ENCODE data around the gene FAM171A2. TPM values are rescaled to one million over a fixed set of nuclear protein-coding genes. Genes with fewer than 3 reads are reported as not detected.
A peak's percentile ranks its signal among the peaks of the same experiment; 100 is the strongest.

Gene FAM171A2
- polyA plus RNA-seq, 1 experiment: 2.3 TPM

GRCh38 chr17:44355642-44356099 lies 8.0 kb downstream of the FAM171A2 start:
- Histone ChIP-seq H3K27me3 (ENCODE audit: control insufficient read depth, insufficient read depth, low read length) (no peaks in the 10 kb centered on the region), H3K36me3 (ENCODE audit: control insufficient read depth, insufficient read depth, low read length) (peaks cover 14% of the 10 kb centered on the region), H3K4me3 (ENCODE audit: low read depth, low read length) (no peak overlapping the region)
- CTCF ChIA-PET: interaction anchor here (1.0 to 1.9 kb wide), 2 partner anchors 9 to 10 kb away, joined by 3 to 9 read pairs; partner anchors contain the start of gene GRN
- no peak for TF ChIP-seq CTCF (IDR thresholded peaks at IDR 0.05; ENCODE audit: insufficient read depth, low read depth, low read length)
- no peak for DNase-seq (ENCODE audit: low read depth)
- POLR2A ChIA-PET: no interaction called here

DNA sequence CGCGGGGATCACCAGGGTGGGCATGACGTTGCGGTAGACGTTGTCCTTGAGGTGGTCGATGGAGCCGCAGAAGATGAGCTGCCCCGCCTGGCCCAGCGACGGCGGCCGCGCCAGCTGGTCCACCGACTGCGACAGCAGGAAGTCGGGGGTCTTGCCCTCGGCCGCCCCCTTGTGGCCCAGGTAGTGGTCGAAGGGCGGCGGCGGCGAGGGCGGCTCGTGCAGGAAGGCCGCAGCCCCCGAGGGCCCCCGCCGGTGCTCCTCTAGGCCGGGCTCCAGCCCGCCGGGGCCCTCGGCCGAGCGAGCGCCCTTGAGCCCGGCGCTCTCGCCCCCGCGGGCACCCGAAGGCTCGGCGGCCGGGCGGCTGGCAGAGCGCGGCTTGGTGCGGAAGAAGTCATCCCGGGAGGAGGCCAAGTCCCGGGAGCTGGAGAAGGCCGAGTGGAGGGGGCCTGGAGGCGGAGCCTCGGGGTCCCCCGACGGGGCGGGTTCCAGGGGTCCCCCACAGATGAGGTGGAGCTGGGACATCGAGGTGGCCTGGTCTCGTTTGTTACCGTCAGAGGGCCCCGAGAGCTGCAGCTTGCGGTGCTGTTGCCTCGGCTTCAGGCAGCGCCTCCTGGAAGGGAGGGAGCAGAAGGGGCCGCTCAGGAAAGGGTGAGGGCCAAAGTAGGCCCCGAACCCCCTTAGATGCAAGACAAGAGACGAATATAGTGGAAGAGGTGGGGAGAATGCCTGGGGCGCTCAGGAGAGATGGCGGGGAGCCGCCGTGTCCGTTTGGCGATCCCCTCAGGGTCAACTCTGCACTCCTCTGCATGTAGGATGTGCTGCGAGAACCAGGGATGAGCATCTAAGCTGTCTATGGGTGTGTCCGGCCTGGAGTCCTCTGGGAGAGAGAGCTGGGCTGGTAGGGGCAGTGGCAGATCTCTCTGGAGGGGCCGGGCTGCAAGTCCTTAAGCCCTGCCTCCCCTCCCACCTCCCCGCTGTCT lies 8.8 kb downstream of the FAM171A2 start:
- Histone ChIP-seq H3K27me3 (ENCODE audit: control insufficient read depth, insufficient read depth, low read length) (no peaks in the 10 kb centered on the region), H3K4me3 (ENCODE audit: low read depth, low read length) (no peak overlapping the region), H3K36me3 (ENCODE audit: control insufficient read depth, insufficient read depth, low read length) (peaks cover 19% of the 10 kb centered on the region)
- POLR2A ChIA-PET: no interaction called here
- TF ChIP-seq CTCF (IDR thresholded peaks at IDR 0.05; ENCODE audit: insufficient read depth, low read depth, low read length): peak; percentile 24; the same call in 1 of the 2 replicates
- no peak for DNase-seq (ENCODE audit: low read depth)
- CTCF ChIA-PET: interaction anchor here (0.6 to 1.9 kb wide), 4 partner anchors 9 to 308 kb away, joined by 3 to 9 read pairs (median 4); partner anchors contain the start of gene GRN

- no peaks in the 10 kb centered on the region for H3K27me3 ChIP-seq (ENCODE audit: control insufficient read depth, insufficient read depth, low read length)
- no peak for DNase-seq (ENCODE audit: low read depth)
- POLR2A ChIA-PET: no interaction called here
- peaks cover 22% of the 10 kb centered on the region for H3K36me3 ChIP-seq (ENCODE audit: control insufficient read depth, insufficient read depth, low read length)
- H3K4me3 ChIP-seq (ENCODE audit: low read depth, low read length): peak overlapping the region; percentile 21; the same call in 1 of the 2 replicates
- CTCF ChIA-PET: interaction anchor here (0.6 to 7.1 kb wide), 7 partner anchors 7 to 309 kb away, joined by 3 to 69 read pairs (median 4); partner anchors contain the start of genes FAM171A2 and GRN
- TF ChIP-seq CTCF (IDR thresholded peaks at IDR 0.05; ENCODE audit: insufficient read depth, low read depth, low read length): no peak
These were observed 9.9 kb downstream of the FAM171A2 start for GRCh38 chr17:44353672-44354331.

GRCh38 chr17:44352828-44353671 lies 10.6 kb downstream of the FAM171A2 start:
- no peak for TF ChIP-seq CTCF (IDR thresholded peaks at IDR 0.05; ENCODE audit: insufficient read depth, low read depth, low read length)
- no peak for DNase-seq (ENCODE audit: low read depth)
- Histone ChIP-seq H3K4me3 (ENCODE audit: low read depth, low read length) (no peak overlapping the region), H3K36me3 (ENCODE audit: control insufficient read depth, insufficient read depth, low read length) (peaks cover 22% of the 10 kb centered on the region), H3K27me3 (ENCODE audit: control insufficient read depth, insufficient read depth, low read length) (no peaks in the 10 kb centered on the region)
- ChIA-PET POLR2A (no interaction called here), CTCF (interaction anchor here (0.6 to 7.1 kb wide), 6 partner anchors 8 to 170 kb away, joined by 3 to 69 read pairs (median 4); partner anchors contain the start of gene FAM171A2)

Data from BJ (cell line).